ENCODE measurements around the gene GABRP.
"Not testable (repeated sequence)": the region's sequence is repeated elsewhere in the genome, so short reads cannot be mapped to it uniquely, and the experiment has no call there.

GABRP gene

GRCh38 chr5:170757182-170757601 is 26.3 kb upstream of the GABRP start:
- DNase-seq (ENCODE audit: insufficient read length) (no peak), FAIRE-seq (no peak)
- TF ChIP-seq POLR2A (IDR thresholded peaks at IDR 0.05; ENCODE audit: low read depth, low read length) (no peak), POLR2AphosphoS5 (IDR thresholded peaks at IDR 0.05; ENCODE audit: low read depth, low read length) (no peak)

- FAIRE-seq (no peak), DNase-seq (ENCODE audit: insufficient read length) (no peak)
- TF ChIP-seq TAF1 (IDR thresholded peaks at IDR 0.05; ENCODE audit: borderline replicate concordance, low read depth, low read length) (no peak), POLR2AphosphoS5 (IDR thresholded peaks at IDR 0.05; ENCODE audit: low read depth, low read length) (no peak), POLR2A (IDR thresholded peaks at IDR 0.05; ENCODE audit: low read depth, low read length) (no peak)
These were observed 25.9 kb upstream of the GABRP start for GRCh38 chr5:170757669-170758068.

- TF ChIP-seq TAF1 (IDR thresholded peaks at IDR 0.05; ENCODE audit: borderline replicate concordance, low read depth, low read length) = no peak
- no peak for TF ChIP-seq POLR2AphosphoS5 (IDR thresholded peaks at IDR 0.05; ENCODE audit: low read depth, low read length)
- TF ChIP-seq POLR2A (IDR thresholded peaks at IDR 0.05; ENCODE audit: low read depth, low read length) = no peak
- FAIRE-seq (no peak), DNase-seq (ENCODE audit: insufficient read length) (no peak)
These were observed 25.0 kb upstream of the GABRP start for GRCh38 chr5:170758481-170758880.

- DNase-seq (ENCODE audit: insufficient read length) = no peak
These were observed 23.4 kb upstream of the GABRP start for GRCh38 chr5:170760113-170760512.

GRCh38 chr5:170761048-170761707 is 22.3 kb upstream of the GABRP start:
- no peak for DNase-seq (ENCODE audit: insufficient read length)
- no peak for FAIRE-seq
- TF ChIP-seq POLR2A (IDR thresholded peaks at IDR 0.05; ENCODE audit: low read depth, low read length) = no peak
- no peak for TF ChIP-seq POLR2AphosphoS5 (IDR thresholded peaks at IDR 0.05; ENCODE audit: low read depth, low read length)
- TF ChIP-seq TAF1 (IDR thresholded peaks at IDR 0.05; ENCODE audit: borderline replicate concordance, low read depth, low read length) = no peak

More at GRCh38 chr5:170760113-170760512, 23.4 kb upstream of the GABRP start:
- TF ChIP-seq TAF1 (IDR thresholded peaks at IDR 0.05; ENCODE audit: borderline replicate concordance, low read depth, low read length) = no peak
- TF ChIP-seq POLR2AphosphoS5 (IDR thresholded peaks at IDR 0.05; ENCODE audit: low read depth, low read length) = no peak
- no peak for FAIRE-seq

- DNase-seq (ENCODE audit: insufficient read length) (no peak), FAIRE-seq (no peak)
- TF ChIP-seq POLR2A (IDR thresholded peaks at IDR 0.05; ENCODE audit: low read depth, low read length) = no peak
- TF ChIP-seq POLR2AphosphoS5 (IDR thresholded peaks at IDR 0.05; ENCODE audit: low read depth, low read length) = no peak
- no peak for TF ChIP-seq TAF1 (IDR thresholded peaks at IDR 0.05; ENCODE audit: borderline replicate concordance, low read depth, low read length)
These were observed 21.8 kb upstream of the GABRP start for GRCh38 chr5:170761708-170762066.

DNA sequence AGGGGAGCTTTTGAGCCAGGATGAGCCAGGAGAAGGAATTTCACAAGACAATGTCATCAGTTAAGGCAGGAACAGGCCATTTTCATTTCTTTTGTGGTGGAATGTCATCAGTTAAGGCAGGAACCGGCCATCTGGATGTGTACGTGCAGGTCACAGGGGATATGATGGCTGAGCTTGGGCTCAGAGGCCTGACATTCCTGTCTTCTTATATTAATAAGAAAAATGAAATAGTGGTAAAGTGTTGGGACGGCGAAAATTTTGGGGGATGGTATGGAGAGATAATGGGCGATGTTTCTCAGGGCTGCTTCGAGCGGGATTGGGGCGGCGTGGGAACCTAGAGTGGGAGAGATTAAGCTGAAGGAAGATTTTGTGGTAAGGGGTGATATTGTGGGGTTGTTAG is 21.2 kb upstream of the GABRP start:
- not testable (repeated sequence) for DNase-seq (ENCODE audit: insufficient read length)

GRCh38 chr5:170765868-170766267 is 17.7 kb upstream of the GABRP start:
- not testable (repeated sequence) for DNase-seq (ENCODE audit: insufficient read length); FAIRE-seq

More for the DNA sequence above, 21.2 kb upstream of the GABRP start:
- not testable (repeated sequence) for FAIRE-seq

DNA sequence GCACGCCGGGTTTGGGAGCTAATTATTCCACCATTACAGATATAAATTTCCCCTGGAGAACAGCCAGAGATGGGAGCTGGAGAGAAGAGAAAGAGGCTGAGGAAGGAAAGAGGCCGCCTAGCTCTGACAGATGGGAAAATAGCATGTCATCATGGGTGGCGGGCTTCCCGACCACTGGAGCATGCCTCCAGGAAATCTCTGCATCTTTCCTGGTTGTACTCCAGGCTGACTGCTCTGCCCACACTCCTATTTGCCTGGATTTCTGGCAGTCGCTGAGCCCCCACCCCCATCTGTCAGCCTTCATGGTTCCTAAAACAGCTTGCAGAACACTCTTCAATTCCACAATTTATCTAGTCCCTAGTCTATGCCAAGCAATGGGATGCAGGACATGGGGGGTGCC is 14.3 kb upstream of the GABRP start:
- no peak for FAIRE-seq
- DNase-seq (ENCODE audit: insufficient read length) = no peak
- TF ChIP-seq TAF1 (IDR thresholded peaks at IDR 0.05; ENCODE audit: borderline replicate concordance, low read depth, low read length) = no peak

DNA sequence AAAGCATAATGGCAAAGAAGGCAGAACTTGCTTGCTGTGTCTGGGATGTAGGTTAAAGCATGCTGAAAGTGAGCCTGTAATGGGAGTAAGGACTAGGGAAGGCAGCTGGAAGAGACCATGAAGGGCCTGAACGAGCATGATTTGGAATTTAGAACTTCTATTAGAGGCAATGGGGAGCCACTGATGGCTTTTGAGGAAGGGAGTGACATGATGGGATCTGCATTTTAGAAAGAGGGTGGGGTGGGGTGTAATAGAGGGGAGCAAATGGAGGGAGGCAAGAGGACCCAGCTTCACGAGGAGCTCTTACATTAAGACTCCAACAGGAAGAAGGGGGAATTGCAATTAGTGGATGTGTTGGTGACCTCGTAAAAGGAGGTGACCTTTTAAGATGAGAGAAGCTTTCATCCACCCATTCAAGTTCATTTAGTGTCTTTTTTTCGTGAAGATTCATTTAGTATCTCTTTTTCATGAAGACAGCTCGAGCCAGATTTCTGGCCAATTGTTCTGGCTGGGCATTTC is 13.6 kb upstream of the GABRP start:
- DNase-seq (ENCODE audit: insufficient read length) (no peak), FAIRE-seq (no peak)
- TF ChIP-seq POLR2AphosphoS5 (IDR thresholded peaks at IDR 0.05; ENCODE audit: low read depth, low read length) = no peak
- TF ChIP-seq POLR2A (IDR thresholded peaks at IDR 0.05; ENCODE audit: low read depth, low read length) = no peak
- no peak for TF ChIP-seq TAF1 (IDR thresholded peaks at IDR 0.05; ENCODE audit: borderline replicate concordance, low read depth, low read length)

DNA sequence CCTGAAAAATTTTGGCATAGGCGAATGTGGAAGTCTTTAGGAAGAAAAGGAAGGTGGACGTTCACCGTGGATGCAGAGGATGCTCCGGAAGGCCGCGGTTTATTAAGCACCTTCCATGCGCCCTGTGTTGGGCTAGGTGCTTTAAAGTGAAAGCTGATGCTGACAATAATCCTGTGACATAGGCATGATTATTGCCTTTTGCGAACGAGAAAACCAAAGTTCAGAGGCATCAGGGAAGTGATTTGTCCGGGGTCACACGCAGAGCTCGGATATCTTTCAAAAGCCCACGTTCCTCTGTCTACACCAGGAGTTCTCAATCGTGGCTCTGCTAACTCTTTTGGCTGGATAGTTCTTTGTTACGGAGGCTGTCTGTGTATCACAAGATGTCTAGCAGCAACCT is 12.0 kb upstream of the GABRP start:
- DNase-seq (ENCODE audit: insufficient read length) = no peak
- TF ChIP-seq TAF1 (IDR thresholded peaks at IDR 0.05; ENCODE audit: borderline replicate concordance, low read depth, low read length) (no peak), POLR2AphosphoS5 (IDR thresholded peaks at IDR 0.05; ENCODE audit: low read depth, low read length) (no peak), POLR2A (IDR thresholded peaks at IDR 0.05; ENCODE audit: low read depth, low read length) (no peak)
- no peak for FAIRE-seq

GRCh38 chr5:170773024-170773985 is 10.2 kb upstream of the GABRP start:
- FAIRE-seq = no peak
- no peak for TF ChIP-seq POLR2AphosphoS5 (IDR thresholded peaks at IDR 0.05; ENCODE audit: low read depth, low read length)
- TF ChIP-seq POLR2A (IDR thresholded peaks at IDR 0.05; ENCODE audit: low read depth, low read length) = no peak
- TF ChIP-seq TAF1 (IDR thresholded peaks at IDR 0.05; ENCODE audit: borderline replicate concordance, low read depth, low read length) = no peak
- no peak for DNase-seq (ENCODE audit: insufficient read length)
